DMS153 treated with DMSO at 0.1 percent for 48 hours (cell line): ENCODE data around the gene PGRMC1.
"Not testable (repeated sequence)": the region's sequence is repeated elsewhere in the genome, so short reads cannot be mapped to it uniquely, and the experiment has no call there.

Experiments
- DNase-seq: peaks from one replicate; lab custom pipeline; 2025; ENCODE audit not compliant: unreplicated experiment; lab: John Stamatoyannopoulos, UW

Gene PGRMC1

GRCh38 chrX:119231936-119232445, 4.1 kb upstream of the PGRMC1 start:
- DNase-seq: no peak

- no peak for DNase-seq
Measured at GRCh38 chrX:119235051-119235511, 1.0 kb upstream of the PGRMC1 start.

- DNase-seq: no peak
Measured at GRCh38 chrX:119236623-119237561, 807 bp downstream of the PGRMC1 start.

GRCh38 chrX:119237562-119237942, 1.5 kb downstream of the PGRMC1 start:
- no peak for DNase-seq

GRCh38 chrX:119238557-119238956, 2.5 kb downstream of the PGRMC1 start:
- DNase-seq: no peak

- DNase-seq: no peak
Measured at GRCh38 chrX:119240356-119240755, 4.3 kb downstream of the PGRMC1 start.

- DNase-seq: no peak
Measured at GRCh38 chrX:119247702-119248101, 11.6 kb downstream of the PGRMC1 start.

GRCh38 chrX:119249891-119250290, 13.8 kb downstream of the PGRMC1 start:
- DNase-seq: no peak

- no peak for DNase-seq
Measured at GRCh38 chrX:119251386-119251785, 15.3 kb downstream of the PGRMC1 start.

- no peak for DNase-seq
Measured at GRCh38 chrX:119252716-119253115, 16.6 kb downstream of the PGRMC1 start.

- peak; percentile 0 for DNase-seq
Measured at GRCh38 chrX:119266364-119266995, 30.4 kb downstream of the PGRMC1 start.

GRCh38 chrX:119267115-119267514, 31.0 kb downstream of the PGRMC1 start:
- DNase-seq: not testable (repeated sequence)

- no peak for DNase-seq
Measured at GRCh38 chrX:119272882-119273419, 36.9 kb downstream of the PGRMC1 start.

GRCh38 chrX:119273420-119274192, 37.5 kb downstream of the PGRMC1 start:
- no peak for DNase-seq

- DNase-seq: not testable (repeated sequence)
Measured at GRCh38 chrX:119282347-119282746, 46.3 kb downstream of the PGRMC1 start.

- DNase-seq: no peak
Measured at GRCh38 chrX:119288890-119289393, 52.9 kb downstream of the PGRMC1 start.

GRCh38 chrX:119290476-119290875, 54.4 kb downstream of the PGRMC1 start:
- no peak for DNase-seq

- not testable (repeated sequence) for DNase-seq
Measured at GRCh38 chrX:119291246-119291645, 55.2 kb downstream of the PGRMC1 start.

GRCh38 chrX:119292445-119292844, 56.4 kb downstream of the PGRMC1 start:
- no peak for DNase-seq
